MCF 10A (cell line): ENCODE results near the gene RETREG1. TPM values are rescaled to one million over a fixed set of nuclear protein-coding genes. Genes with fewer than 3 reads are reported as not detected.

Source experiments
- BruUV-seq: library from RNA; stranded (reverse); fragments of 400-500 nt; replicated peaks from 2 replicates; lab custom pipeline; 2021; lab: Mats Ljungman, UMichigan
- CTCF ChIA-PET: fragments of 300-600 bp; sonication (Branson Sonifier 250); formaldehyde crosslinking; extraction: SDS; loops from one replicate; lab custom pipeline; 2021; ENCODE audit warnings: antibody characterized with exemption, inconsistent platforms; lab: Yijun Ruan, JAX
- POLR2A ChIA-PET: fragments of 300-600, 350-650 bp; sonication (Branson Sonifier 250); formaldehyde crosslinking; extraction: SDS; loops from one replicate; lab custom pipeline; 2020; ENCODE audit warnings: antibody characterized with exemption, inconsistent platforms; lab: Yijun Ruan, JAX
- DNase-seq: peaks from one replicate; pipeline ENCODE4 v3.0.0-alpha.2; 2018; ENCODE audit not compliant: unreplicated experiment
- H3K27ac Mint-ChIP-seq: one replicate; pipeline ENCODE4 v1.8.0; 2022; ENCODE audit warnings: mild to moderate bottlenecking, low read depth, mixed read lengths; ENCODE audit not compliant: unreplicated experiment
- H3K27me3 Mint-ChIP-seq: one replicate; pipeline ENCODE4 v1.8.0; 2022; ENCODE audit warnings: mixed read lengths; ENCODE audit not compliant: insufficient read depth, unreplicated experiment
- H3K36me3 Mint-ChIP-seq: one replicate; pipeline ENCODE4 v1.8.0; 2022; ENCODE audit warnings: mild to moderate bottlenecking, moderate library complexity, mixed read lengths; ENCODE audit not compliant: insufficient read depth, unreplicated experiment
- H3K4me1 Mint-ChIP-seq: one replicate; pipeline ENCODE4 v1.8.0; 2022; ENCODE audit warnings: mixed read lengths; ENCODE audit not compliant: insufficient read depth, unreplicated experiment
- H3K4me3 Mint-ChIP-seq: one replicate; pipeline ENCODE4 v1.8.0; 2022; ENCODE audit warnings: mild to moderate bottlenecking, moderate library complexity, mixed read lengths; ENCODE audit not compliant: unreplicated experiment
- H3K9me3 Mint-ChIP-seq: one replicate; pipeline ENCODE4 v1.8.0; 2022; ENCODE audit warnings: mixed read lengths; ENCODE audit not compliant: unreplicated experiment
- CTCF ChIP-seq: fragments of 200-600 bp; IDR thresholded peaks from one replicate; pipeline ENCODE4 v1.8.0; 2022; ENCODE audit warnings: antibody characterized with exemption, mild to moderate bottlenecking; ENCODE audit not compliant: unreplicated experiment
- intact Hi-C: fragments of 100-400 bp; cut with micrococcal nuclease; formaldehyde crosslinking; loops from 2 replicates; pipeline ENCODE4 v1.14.1; 2022
- total RNA-seq: library from RNA; stranded (reverse); gene quantifications from 2 replicates; pipeline ENCODE4 v1.2.3, GENCODE V29; 2022

The RETREG1 gene
- total RNA-seq, 1 experiment from 2014 or later: 4.9 TPM

- Mint-ChIP-seq H3K4me3 (no peak overlapping the region), H3K36me3 (no peaks in the 10 kb centered on the region), H3K27ac (no peak overlapping the region), H3K4me1 (peaks cover 5% of the 10 kb centered on the region), H3K9me3 (no peaks in the 10 kb centered on the region), H3K27me3 (no peaks in the 10 kb centered on the region)
- ChIA-PET CTCF (interaction anchor here (0.6 kb wide), 1 partner anchor 345 kb away, joined by 3 read pairs; no protein-coding TSS in a partner anchor), POLR2A (interaction anchor here (0.6 to 1.1 kb wide), 2 partner anchors 11 to 20 kb away, joined by 3 to 4 read pairs; no protein-coding TSS in a partner anchor)
- no peak for DNase-seq
- no TSS peak for BruUV-seq
- no peak for TF ChIP-seq CTCF
- intact Hi-C loops: no loop called here
Measured at GRCh38 chr5:16592255-16592654, 24.5 kb downstream of the RETREG1 start.

- CTCF ChIA-PET: interaction anchor here (0.6 kb wide), 1 partner anchor 37 kb away, joined by 3 read pairs; no protein-coding TSS in a partner anchor
- H3K27ac Mint-ChIP-seq: no peak overlapping the region
Measured at GRCh38 chr5:16590685-16591084, 26.1 kb downstream of the RETREG1 start.

GRCh38 chr5:16589658-16590057 is 27.1 kb downstream of the RETREG1 start:
- DNase-seq: no peak

More at GRCh38 chr5:16590685-16591084, 26.1 kb downstream of the RETREG1 start:
- Mint-ChIP-seq H3K4me3 (no peak overlapping the region), H3K9me3 (no peaks in the 10 kb centered on the region), H3K27me3 (no peaks in the 10 kb centered on the region), H3K36me3 (no peaks in the 10 kb centered on the region), H3K4me1 (peaks cover 5% of the 10 kb centered on the region)
- no peak for TF ChIP-seq CTCF
- BruUV-seq: no TSS peak
- DNase-seq: no peak
- intact Hi-C loops: no loop called here
- POLR2A ChIA-PET: no interaction called here

More at GRCh38 chr5:16589658-16590057, 27.1 kb downstream of the RETREG1 start:
- no peak for TF ChIP-seq CTCF
- peaks cover 5% of the 10 kb centered on the region for H3K4me1 Mint-ChIP-seq
- no peaks in the 10 kb centered on the region for H3K9me3 Mint-ChIP-seq
- ChIA-PET POLR2A (no interaction called here), CTCF (no interaction called here)
- BruUV-seq: no TSS peak
- intact Hi-C loops: no loop called here
- no peak overlapping the region for H3K27ac Mint-ChIP-seq
- no peaks in the 10 kb centered on the region for H3K27me3 Mint-ChIP-seq
- H3K4me3 Mint-ChIP-seq: no peak overlapping the region
- H3K36me3 Mint-ChIP-seq: no peaks in the 10 kb centered on the region
